ENCODE measurements around the gene PKNOX2. TPM values are rescaled to one million over a fixed set of nuclear protein-coding genes. Genes with fewer than 3 reads are reported as not detected.

Gene PKNOX2
- total RNA-seq, 1 donor from 2014 or later = 21.5 TPM

- Mint-ChIP-seq H3K4me1 (peaks cover 25% of the 10 kb centered on the region), H3K27me3 (ENCODE audit: low read depth) (peaks cover 5% of the 10 kb centered on the region), H3K4me3 (no peak overlapping the region), H3K9me3 (no peaks in the 10 kb centered on the region), H3K27ac (ENCODE audit: unreplicated experiment) (peak overlapping the region; percentile 43), H3K36me3 (ENCODE audit: low read depth) (peaks cover 6% of the 10 kb centered on the region)
- no peak for DNase-seq (ENCODE audit: low read depth, low spot score)
- no peak for TF ChIP-seq CTCF (conservative IDR thresholded peaks at IDR 0.05)
Observed at GRCh38 chr11:125367710-125368109, 203.2 kb downstream of the PKNOX2 start.

GRCh38 chr11:125368757-125369156 is 204.2 kb downstream of the PKNOX2 start:
- no peak for TF ChIP-seq CTCF (conservative IDR thresholded peaks at IDR 0.05)
- peaks cover 5% of the 10 kb centered on the region for H3K27me3 Mint-ChIP-seq (ENCODE audit: low read depth)
- H3K4me3 Mint-ChIP-seq = no peak overlapping the region

DNA sequence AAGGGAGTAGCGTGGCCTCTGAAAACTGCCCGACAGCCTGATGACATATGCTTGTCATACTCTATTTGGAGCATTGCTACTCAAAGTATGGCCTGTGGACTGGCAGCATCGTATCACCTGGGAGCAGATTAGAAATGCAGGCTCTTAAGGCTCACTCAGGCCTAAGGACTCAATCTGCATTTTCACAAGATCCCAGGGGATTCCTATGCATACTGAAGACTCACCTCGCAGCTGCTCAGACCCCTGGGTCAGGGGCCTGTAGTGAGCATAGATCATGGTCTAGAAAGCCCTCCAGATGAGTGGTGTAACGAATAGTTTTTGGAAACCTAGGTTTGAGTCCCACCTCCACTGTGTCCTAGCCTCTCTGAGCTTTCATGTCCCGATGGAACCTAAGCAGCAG is 205.3 kb downstream of the PKNOX2 start:
- no peak overlapping the region for H3K27ac Mint-ChIP-seq (ENCODE audit: unreplicated experiment)
- DNase-seq (ENCODE audit: low read depth, low spot score) = no peak
- H3K4me1 Mint-ChIP-seq = peaks cover 26% of the 10 kb centered on the region
- H3K4me3 Mint-ChIP-seq = no peak overlapping the region
- no peak for TF ChIP-seq CTCF (conservative IDR thresholded peaks at IDR 0.05)
- peaks cover 5% of the 10 kb centered on the region for H3K27me3 Mint-ChIP-seq (ENCODE audit: low read depth)
- H3K9me3 Mint-ChIP-seq = no peaks in the 10 kb centered on the region
- peaks cover 5% of the 10 kb centered on the region for H3K36me3 Mint-ChIP-seq (ENCODE audit: low read depth)

More at GRCh38 chr11:125368757-125369156, 204.2 kb downstream of the PKNOX2 start:
- Mint-ChIP-seq H3K36me3 (ENCODE audit: low read depth) (peaks cover 7% of the 10 kb centered on the region), H3K27ac (ENCODE audit: unreplicated experiment) (no peak overlapping the region), H3K9me3 (no peaks in the 10 kb centered on the region), H3K4me1 (peaks cover 26% of the 10 kb centered on the region)
- no peak for DNase-seq (ENCODE audit: low read depth, low spot score)

DNA sequence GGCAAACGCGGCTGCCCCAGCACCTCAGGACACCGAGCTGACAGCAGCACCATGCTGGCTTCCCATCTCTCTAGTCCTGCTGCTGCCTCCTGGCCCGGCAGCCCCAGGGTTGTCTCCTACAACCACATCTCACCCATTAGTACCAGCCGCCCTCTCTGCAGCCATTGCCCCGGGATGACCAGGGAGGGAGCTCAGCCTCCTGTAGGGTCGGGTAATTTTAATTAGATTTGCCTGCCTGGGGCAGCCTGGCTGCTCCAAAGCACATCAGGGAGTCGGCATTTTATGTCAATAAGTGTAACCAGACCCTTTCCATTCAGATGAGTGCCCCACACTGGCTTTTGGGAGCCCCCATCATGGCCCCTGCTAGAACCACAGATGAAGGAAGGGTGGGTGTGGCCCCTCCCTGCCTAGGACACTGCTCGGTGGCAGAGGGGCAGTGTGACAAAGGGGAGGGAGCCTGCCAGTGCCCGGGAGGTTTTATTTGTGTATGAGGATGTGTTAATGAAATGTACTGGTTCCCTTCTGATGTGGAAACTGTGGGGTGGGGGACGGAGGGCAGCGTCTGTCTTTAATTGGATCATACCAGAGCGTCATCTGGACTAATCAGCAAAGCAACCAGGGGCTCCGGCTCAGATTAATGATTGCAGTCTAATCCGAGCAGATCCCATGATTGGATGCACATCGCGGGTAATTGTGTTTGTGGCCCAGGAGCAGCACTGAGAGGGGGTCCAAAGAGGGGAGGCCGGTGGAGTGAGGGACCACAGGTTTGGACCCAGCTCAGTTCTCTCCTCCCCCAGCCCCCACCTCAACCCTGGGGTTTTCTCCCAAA is 206.2 kb downstream of the PKNOX2 start:
- Mint-ChIP-seq H3K9me3 (no peaks in the 10 kb centered on the region), H3K4me3 (peak overlapping the region; percentile 56), H3K27me3 (ENCODE audit: low read depth) (peaks cover 5% of the 10 kb centered on the region), H3K4me1 (peaks cover 26% of the 10 kb centered on the region), H3K36me3 (ENCODE audit: low read depth) (peaks cover 5% of the 10 kb centered on the region), H3K27ac (ENCODE audit: unreplicated experiment) (no peak overlapping the region)
- DNase-seq (ENCODE audit: low read depth, low spot score) = no peak
- no peak for TF ChIP-seq CTCF (conservative IDR thresholded peaks at IDR 0.05)

DNA sequence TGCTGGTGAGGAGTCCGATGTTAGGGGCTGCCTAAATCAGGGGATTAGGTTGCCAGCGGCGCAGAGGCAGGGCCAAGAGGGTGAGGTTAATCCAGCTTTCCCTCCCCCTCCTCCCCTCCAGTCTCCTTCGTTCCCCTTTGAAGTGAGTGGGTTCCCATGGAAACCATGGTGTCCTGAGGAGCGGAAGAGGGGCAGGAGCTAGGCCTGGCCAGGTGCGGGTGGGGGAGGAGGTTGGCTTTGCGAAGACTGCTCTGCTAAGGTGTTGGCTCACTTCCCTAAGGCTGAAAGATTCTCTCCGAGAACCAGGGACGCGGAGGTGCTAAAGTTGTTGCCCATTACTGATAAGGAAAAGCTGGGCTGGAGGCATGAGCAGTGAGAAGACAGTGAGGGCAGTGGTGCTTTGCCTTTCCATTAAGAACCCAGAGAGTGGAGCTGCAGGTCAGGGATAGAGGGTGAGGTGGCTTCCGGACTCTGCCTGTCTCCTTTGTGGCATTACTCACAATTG is 206.9 kb downstream of the PKNOX2 start:
- no peak for TF ChIP-seq CTCF (conservative IDR thresholded peaks at IDR 0.05)
- no peak for DNase-seq (ENCODE audit: low read depth, low spot score)
- H3K27ac Mint-ChIP-seq (ENCODE audit: unreplicated experiment) = no peak overlapping the region
- H3K4me3 Mint-ChIP-seq = no peak overlapping the region
- peaks cover 26% of the 10 kb centered on the region for H3K4me1 Mint-ChIP-seq
- peaks cover 5% of the 10 kb centered on the region for H3K27me3 Mint-ChIP-seq (ENCODE audit: low read depth)
- no peaks in the 10 kb centered on the region for H3K9me3 Mint-ChIP-seq
- peaks cover 5% of the 10 kb centered on the region for H3K36me3 Mint-ChIP-seq (ENCODE audit: low read depth)
